Prostate gland (tissue), 2 donors: ENCODE data around the gene CBLN1.

Experiments used
- POLR2A ChIP-seq: fragments of 450-650 bp; IDR thresholded peaks from one replicate; pipeline ENCODE4 v1.6.1; 2016; ENCODE audit warnings: antibody characterized with exemption, mild to moderate bottlenecking
- TF ChIP-seq, protein P1 (sequence below), 4 experiments: fragments of 200-600 bp in 2 of 4; fragments of 450-650 bp in 2 of 4; sonication (generic) in 2 of 4; IDR thresholded peaks; 1 replicate in 3 of 4; 2 replicates in 1 of 4; pipeline ENCODE4 v1.5.1; 2016 to 2019; ENCODE audit warnings: antibody characterized with exemption in 4 of 4, mild to moderate bottlenecking in 2 of 4, moderate library complexity in 2 of 4

DNA sequence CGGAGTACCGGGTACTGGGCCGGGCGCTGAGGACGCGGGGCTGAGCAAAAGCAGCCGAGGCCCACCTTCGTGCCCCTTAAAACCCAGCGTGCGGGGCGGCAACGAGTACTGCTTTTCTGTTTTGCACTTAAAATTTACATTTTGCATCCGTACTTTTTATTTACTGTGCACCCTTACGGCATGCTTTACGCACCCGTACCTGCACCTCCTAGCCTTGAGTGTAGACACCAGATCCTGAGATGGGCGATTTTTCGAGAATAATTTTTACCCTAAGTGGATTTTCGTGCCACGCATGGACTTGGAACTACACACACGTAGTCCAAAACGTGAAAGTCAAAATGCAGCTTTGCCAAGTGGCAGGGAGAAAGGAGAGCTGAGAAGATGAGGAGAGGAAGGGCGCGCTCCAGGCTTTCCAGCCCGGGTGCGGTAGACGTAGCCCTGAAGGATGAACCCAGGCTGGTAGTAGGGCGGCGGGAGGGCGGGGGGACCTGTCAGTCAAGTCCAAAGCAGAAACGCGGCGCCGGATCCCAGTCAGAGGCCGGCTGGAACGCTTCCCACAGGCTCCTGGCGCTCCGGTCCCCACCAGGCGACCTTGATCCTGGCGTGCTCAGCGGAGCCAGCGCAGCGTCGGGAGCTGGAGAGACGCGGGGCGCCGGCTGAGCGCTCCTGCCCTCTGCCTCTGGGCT, 1.2 kb upstream of the CBLN1 start:
- TF ChIP-seq, protein P1, sequence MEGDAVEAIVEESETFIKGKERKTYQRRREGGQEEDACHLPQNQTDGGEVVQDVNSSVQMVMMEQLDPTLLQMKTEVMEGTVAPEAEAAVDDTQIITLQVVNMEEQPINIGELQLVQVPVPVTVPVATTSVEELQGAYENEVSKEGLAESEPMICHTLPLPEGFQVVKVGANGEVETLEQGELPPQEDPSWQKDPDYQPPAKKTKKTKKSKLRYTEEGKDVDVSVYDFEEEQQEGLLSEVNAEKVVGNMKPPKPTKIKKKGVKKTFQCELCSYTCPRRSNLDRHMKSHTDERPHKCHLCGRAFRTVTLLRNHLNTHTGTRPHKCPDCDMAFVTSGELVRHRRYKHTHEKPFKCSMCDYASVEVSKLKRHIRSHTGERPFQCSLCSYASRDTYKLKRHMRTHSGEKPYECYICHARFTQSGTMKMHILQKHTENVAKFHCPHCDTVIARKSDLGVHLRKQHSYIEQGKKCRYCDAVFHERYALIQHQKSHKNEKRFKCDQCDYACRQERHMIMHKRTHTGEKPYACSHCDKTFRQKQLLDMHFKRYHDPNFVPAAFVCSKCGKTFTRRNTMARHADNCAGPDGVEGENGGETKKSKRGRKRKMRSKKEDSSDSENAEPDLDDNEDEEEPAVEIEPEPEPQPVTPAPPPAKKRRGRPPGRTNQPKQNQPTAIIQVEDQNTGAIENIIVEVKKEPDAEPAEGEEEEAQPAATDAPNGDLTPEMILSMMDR (IDR thresholded peaks at IDR 0.05) = no peak
- no peak for TF ChIP-seq POLR2A
